Progenitor cell of endocrine pancreas (in vitro differentiated cells): ENCODE data around the gene SLC2A3. TPM values are rescaled to one million over a fixed set of nuclear protein-coding genes. Genes with fewer than 3 reads are reported as not detected.

Source experiments
- DNase-seq: peaks from one replicate; pipeline ENCODE4 v3.0.0; 2021; ENCODE audit warnings: low spot score; ENCODE audit not compliant: unreplicated experiment
- H3K27ac Mint-ChIP-seq: 2 replicates; pipeline ENCODE4 v1.8.0; 2021; ENCODE audit warnings: mild to moderate bottlenecking, moderate library complexity, mixed read lengths
- H3K27me3 Mint-ChIP-seq: 2 replicates; pipeline ENCODE4 v1.8.0; 2021; ENCODE audit warnings: mixed read lengths
- H3K36me3 Mint-ChIP-seq: 2 replicates; pipeline ENCODE4 v1.8.0; 2022; ENCODE audit warnings: mixed read lengths; ENCODE audit not compliant: insufficient read depth
- H3K4me1 Mint-ChIP-seq: 2 replicates; pipeline ENCODE4 v1.8.0; 2021; ENCODE audit warnings: low read depth, mixed read lengths
- H3K4me3 Mint-ChIP-seq: 2 replicates; pipeline ENCODE4 v1.8.0; 2021; ENCODE audit warnings: low read depth, mild to moderate bottlenecking, moderate library complexity, mixed read lengths
- H3K9me3 Mint-ChIP-seq: 2 replicates; pipeline ENCODE4 v1.8.0; 2021; ENCODE audit warnings: low read depth, mixed read lengths
- CTCF ChIP-seq: fragments of 200-600 bp; sonication (generic); IDR thresholded peaks from one replicate; pipeline ENCODE4 v1.5.0; 2021; ENCODE audit warnings: antibody characterized with exemption, mild to moderate bottlenecking; ENCODE audit not compliant: unreplicated experiment
- total RNA-seq: library from RNA; stranded (reverse); gene quantifications from 2 replicates; pipeline ENCODE4 v1.2.1, GENCODE V29; 2021

SLC2A3 gene
- total RNA-seq, 1 donor from 2014 or later = 21.7 TPM

GRCh38 chr12:7879246-7879645, 56.7 kb downstream of the SLC2A3 start:
- H3K36me3 Mint-ChIP-seq = peaks cover 7% of the 10 kb centered on the region

GRCh38 chr12:7877420-7877819, 58.6 kb downstream of the SLC2A3 start:
- DNase-seq = no peak
- Mint-ChIP-seq H3K27ac (no peak overlapping the region), H3K36me3 (peaks cover 12% of the 10 kb centered on the region), H3K4me3 (no peak overlapping the region), H3K4me1 (no peaks in the 10 kb centered on the region), H3K9me3 (peaks cover 10% of the 10 kb centered on the region), H3K27me3 (peaks cover 5% of the 10 kb centered on the region)
- TF ChIP-seq CTCF = no peak

More at GRCh38 chr12:7879246-7879645, 56.7 kb downstream of the SLC2A3 start:
- Mint-ChIP-seq H3K4me1 (no peaks in the 10 kb centered on the region), H3K27me3 (no peaks in the 10 kb centered on the region), H3K4me3 (no peak overlapping the region), H3K9me3 (peaks cover 6% of the 10 kb centered on the region), H3K27ac (no peak overlapping the region)
- DNase-seq = no peak
- TF ChIP-seq CTCF = no peak

- Mint-ChIP-seq H3K4me1 (peaks cover 9% of the 10 kb centered on the region), H3K27me3 (peaks cover 10% of the 10 kb centered on the region), H3K9me3 (peaks cover 4% of the 10 kb centered on the region), H3K4me3 (peak within 1 kb of the TSS; percentile 5), H3K27ac (no peak within 1 kb of the TSS), H3K36me3 (peaks cover 10% of the 10 kb centered on the region)
- DNase-seq = no peak
- no peak for TF ChIP-seq CTCF
Observed at GRCh38 chr12:7872566-7873319, 63.2 kb downstream of the SLC2A3 start, which contains the start of gene SLC2A14. Gene SLC2A14 (minus strand): TSS chr12:7872915. CDS start chr12:7869880, 3,035 bp downstream.

GRCh38 chr12:7870335-7870734, 65.7 kb downstream of the SLC2A3 start:
- no peak for TF ChIP-seq CTCF
- Mint-ChIP-seq H3K9me3 (peaks cover 4% of the 10 kb centered on the region), H3K27ac (no peak overlapping the region), H3K27me3 (peaks cover 10% of the 10 kb centered on the region), H3K4me3 (no peak overlapping the region), H3K4me1 (peaks cover 9% of the 10 kb centered on the region), H3K36me3 (peaks cover 11% of the 10 kb centered on the region)
- DNase-seq = no peak

Other genes starting within 250 kb of the SLC2A3 start
- gene GDF3, start 240.4 kb downstream of the SLC2A3 start, total RNA-seq = not detected in 2 replicates
- not detected in 2 replicates for gene DPPA3, start 224.8 kb downstream of the SLC2A3 start, total RNA-seq
- gene CLEC4C, start 188.8 kb downstream of the SLC2A3 start, total RNA-seq = not detected in 2 replicates
- not detected in 2 replicates for gene NANOGNB, start 171.0 kb downstream of the SLC2A3 start, total RNA-seq
- 0.64 and 0.74 TPM in 2 replicates for gene NANOG, start 146.8 kb downstream of the SLC2A3 start, total RNA-seq
- 14.5 and 18.6 TPM in 2 replicates for gene SLC2A14, start 63.3 kb downstream of the SLC2A3 start, total RNA-seq
- 20.0 and 20.8 TPM in 2 replicates for gene FOXJ2, start 96.5 kb upstream of the SLC2A3 start, total RNA-seq
- gene C3AR1, start 130.2 kb upstream of the SLC2A3 start, total RNA-seq = not detected in 2 replicates
- 39.2 and 43.2 TPM in 2 replicates for gene NECAP1, start 146.1 kb upstream of the SLC2A3 start, total RNA-seq
- gene CLEC4A, start 187.4 kb upstream of the SLC2A3 start, total RNA-seq = 0.36 and 1.0 TPM in 2 replicates
- gene ZNF705A, start 220.8 kb upstream of the SLC2A3 start, total RNA-seq = not detected in 2 replicates